HG02798 (cell line): ENCODE measurements around the gene LGR6.
A peak's percentile ranks its signal among the peaks of the same experiment; 100 is the strongest.

Experiments
- ATAC-seq: cut with Tn5 transposase; IDR thresholded peaks from one replicate; pipeline ENCODE4 v1.9.1; 2021; ENCODE audit warnings: mild to moderate bottlenecking; ENCODE audit not compliant: unreplicated experiment, poor library complexity

LGR6 gene

DNA sequence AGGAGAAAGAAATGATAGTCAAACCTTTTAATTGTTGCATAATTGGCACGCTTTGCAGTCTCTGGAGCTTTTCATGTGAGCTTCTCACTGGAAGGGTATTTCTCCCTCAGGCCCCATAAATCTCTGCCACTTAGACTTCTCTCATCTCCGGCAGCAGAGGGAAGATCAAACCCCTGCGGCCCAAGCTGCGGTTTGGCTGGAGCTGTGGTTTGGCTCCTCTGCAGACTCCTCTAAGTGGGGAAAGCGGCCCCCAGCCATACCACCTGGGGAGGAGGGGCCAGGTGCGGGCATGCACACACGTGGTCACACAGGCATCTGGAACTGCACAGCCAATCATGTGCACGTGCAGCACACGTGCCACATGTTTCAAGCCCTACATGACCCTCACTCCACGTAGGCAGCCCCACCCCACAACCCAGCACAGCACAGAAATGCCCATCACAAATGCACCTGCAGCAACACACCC, 89.8 kb downstream of the LGR6 start:
- no peak for ATAC-seq

DNA sequence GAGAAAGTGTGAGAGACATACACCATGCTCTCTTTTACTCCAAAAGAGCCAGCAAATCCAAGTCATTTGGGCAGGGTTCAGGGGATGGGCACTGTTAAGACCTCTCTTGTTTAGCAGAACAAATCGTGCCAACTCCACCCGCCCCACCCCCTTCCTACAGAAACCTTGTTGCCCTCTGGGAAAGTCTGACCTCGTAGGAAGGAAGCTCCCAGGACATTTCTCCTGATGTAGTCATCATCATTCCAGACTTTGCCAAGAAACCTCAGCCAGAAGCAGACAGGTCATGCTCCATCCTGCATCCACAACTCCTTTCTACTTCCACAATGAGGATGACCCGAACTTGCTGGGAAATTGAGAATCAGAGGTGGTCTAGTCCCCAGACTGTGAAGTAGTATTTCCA, 90.4 kb downstream of the LGR6 start:
- no peak for ATAC-seq

DNA sequence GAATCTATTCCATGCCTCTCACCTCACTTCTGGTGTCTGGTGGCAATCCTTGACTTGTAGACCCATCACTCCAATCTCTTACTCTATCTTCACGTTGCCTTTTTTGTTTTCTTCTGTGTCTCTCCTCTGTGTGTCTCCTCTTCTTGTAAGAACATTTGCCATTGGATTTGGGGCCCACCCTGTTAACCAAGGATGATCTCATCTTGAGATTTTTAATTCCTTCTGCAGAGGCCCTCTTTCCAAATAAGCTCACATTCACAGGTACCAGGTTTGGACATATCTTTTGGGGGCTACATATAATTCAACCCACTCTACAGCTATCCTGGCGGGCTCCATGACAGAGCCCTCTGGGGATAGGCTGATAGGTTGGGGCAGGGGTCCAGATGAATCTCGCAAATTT, 92.3 kb downstream of the LGR6 start:
- no peak for ATAC-seq

DNA sequence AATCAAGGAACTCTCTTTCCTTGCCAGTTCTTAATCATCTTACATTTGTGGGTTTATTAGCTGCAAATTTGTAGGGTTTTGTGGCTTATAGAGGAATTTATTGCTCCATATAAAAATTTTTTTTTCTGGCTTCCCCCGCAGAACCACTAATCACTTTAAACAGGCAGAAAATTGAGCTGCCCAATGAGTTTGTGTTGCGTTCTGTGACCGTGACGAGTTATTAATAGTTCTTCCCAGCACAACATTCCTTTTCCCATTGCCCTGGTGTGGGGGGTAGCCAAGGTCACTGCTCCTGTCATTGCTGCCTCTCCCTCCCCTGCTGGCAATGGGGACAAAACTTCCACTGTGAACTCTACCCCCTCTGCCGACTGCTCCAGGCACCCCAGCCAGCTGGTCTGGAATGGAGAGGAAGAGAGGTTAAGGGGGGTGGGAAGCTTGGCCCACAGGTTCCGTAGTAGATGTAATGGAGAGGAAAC, 93.1 kb downstream of the LGR6 start:
- no peak for ATAC-seq

DNA sequence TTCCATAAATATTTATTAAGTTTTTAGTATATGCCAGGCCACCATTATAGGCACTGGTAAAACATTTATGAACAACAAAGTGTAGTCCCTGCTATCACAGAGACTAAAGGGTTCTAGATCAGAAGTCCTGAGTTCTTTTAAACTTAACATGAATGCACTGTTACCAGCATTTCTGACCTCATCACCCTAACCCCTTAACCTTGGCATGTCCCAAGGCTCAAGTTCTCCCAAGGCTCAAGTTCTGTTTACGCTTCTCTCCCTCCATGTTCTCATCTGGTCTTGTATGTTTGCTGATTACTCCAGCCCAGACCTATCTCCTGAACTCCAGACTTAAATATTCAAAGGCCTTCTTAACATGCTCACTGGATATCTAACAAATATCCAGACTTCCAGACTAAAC, 93.6 kb downstream of the LGR6 start:
- ATAC-seq: no peak

DNA sequence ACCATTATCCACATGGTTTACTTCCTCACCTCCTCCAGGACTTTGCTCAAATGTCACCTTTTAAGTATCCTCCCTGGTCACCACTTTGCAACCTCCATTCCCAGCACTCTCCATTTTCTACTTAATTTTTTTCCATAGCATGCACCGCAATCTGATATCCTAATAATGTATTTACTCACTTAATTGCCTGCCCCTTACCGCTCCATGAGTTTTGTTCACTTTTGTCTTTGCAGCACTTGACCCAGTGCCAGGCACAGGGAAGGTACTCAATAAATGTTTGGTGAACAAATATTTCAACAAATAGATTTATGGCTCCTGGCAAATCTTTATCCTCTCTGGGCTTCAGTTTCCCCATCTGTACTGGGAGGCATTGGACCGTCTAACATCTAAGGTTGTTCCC, 94.6 kb downstream of the LGR6 start:
- no peak for ATAC-seq

DNA sequence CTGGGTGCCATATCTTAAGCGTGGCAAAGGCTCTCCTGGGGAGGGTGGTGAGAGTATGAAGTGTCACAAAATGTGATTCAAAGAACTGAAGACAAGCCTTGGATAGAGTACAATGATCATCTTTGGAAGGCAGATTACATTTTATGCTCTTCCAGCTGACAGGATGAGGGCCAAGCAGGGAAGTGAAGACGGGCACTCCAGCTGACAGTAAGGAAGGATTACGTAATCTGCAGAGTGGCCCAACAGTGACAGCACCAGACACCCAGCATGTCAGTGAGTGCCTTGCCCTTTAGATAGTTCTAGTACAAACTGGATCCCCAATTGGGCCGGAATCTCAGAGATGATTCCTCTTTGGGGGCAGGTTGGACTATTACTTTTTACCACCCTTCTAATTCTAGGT, 95.4 kb downstream of the LGR6 start:
- no peak for ATAC-seq

DNA sequence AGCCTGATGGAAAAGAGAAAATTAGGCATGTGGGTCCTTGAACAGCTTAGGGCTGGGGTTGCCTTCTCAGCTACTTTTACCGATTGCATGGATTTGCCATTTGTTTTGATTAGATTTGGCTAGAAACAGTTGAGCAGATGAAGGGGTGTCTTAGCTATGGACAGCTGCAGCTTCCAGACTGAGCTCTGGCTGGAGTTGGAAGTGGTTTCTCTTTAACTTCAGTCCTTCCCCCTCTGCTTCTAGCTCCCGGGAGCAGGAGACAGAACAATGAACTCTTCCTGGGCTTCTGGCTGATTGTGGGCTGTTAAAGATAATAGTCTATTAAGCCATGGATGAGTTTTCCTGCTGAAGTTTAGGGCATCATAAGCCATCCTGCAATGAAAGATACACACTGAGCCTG, 97.4 kb downstream of the LGR6 start:
- no peak for ATAC-seq

DNA sequence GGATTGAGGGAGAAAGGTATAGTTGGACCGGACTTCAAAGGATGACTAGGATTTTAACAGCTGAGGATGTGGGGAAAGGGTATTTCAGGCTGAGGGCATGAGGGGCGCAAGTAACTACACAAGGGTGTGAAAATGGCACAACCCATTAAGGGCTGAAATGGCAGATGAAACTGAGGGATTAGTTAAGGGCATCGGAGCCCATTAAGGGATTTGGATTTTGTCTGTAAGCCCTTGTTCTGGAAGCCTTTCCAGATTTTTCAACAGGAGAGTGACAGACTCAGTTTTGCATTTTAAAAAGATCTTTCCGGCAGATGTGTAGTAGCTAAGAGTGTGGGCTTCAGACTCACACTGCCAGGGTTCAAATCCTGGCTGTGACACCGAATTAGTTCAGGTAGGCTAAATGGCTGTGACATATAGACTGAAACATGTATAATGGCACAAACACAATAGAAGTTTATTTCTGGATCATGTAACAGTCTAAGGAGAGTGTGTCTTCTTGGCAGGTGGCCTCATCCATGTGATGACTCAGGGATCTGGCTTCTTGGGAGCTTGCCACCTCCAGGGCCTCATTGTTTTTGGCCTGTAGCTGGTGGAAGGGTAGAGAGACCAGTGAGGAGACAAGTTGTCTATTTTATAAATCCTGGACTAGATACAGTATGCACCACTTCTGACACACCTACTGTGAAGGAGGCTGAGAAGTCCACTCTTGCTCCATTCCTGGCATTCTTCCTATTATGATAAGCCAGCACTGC, 98.5 kb downstream of the LGR6 start:
- no peak for ATAC-seq

DNA sequence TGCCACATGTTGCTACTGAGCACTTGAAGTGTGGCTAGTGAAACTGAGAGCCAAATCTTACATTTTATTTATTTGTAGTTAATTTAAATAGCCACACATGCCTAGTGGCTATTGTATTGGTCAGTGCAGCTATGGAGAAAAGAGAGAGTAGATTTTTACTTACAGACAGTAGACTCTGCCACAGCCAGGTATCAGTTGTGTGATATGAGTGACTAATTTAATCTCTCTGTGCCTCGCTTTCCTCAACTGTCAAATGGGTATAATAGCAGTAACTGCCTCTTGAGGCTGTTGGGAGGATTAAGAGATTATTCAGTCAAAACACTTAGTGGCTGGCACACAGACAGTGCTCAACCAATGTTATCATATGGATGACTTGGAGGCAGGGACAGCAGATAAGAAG, 99.2 kb downstream of the LGR6 start:
- ATAC-seq: no peak

DNA sequence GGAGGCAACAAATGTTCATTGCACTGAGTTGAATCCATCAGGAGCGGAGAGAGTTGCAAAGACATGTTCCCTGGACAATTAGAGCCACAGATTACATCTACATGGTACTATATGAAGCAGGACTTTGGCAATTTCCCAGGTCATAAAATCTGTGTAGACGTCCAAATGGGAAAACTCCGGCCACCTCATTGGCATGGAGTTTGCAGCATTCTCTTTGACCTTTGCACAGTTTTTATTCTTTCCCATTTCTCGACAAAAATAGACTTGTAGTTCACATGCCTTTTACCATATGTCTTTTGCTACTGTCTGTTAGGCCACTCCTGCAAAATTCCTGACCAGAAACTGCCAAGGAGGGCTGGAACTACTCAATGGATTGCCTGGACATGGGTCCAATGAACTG, 100.0 kb downstream of the LGR6 start:
- no peak for ATAC-seq

DNA sequence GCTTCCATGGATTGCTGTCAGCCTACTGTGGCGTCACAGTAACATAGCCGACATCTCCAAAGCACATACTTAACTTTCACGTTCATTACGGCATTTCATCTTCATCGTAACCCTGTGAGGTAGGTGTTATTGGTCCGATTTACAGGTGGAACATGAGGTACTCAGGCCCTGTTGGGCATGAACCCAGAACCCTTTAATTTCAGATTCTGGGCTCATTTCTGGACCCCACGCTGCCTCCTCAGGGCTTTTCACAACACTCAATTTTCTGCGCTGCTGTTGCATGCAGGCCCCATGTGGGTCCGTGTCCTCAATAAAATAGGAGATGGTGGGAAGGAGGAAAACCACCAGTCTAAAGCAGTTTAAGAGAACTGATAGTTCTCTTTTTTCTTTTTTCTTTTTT, 108.6 kb downstream of the LGR6 start:
- no peak for ATAC-seq

DNA sequence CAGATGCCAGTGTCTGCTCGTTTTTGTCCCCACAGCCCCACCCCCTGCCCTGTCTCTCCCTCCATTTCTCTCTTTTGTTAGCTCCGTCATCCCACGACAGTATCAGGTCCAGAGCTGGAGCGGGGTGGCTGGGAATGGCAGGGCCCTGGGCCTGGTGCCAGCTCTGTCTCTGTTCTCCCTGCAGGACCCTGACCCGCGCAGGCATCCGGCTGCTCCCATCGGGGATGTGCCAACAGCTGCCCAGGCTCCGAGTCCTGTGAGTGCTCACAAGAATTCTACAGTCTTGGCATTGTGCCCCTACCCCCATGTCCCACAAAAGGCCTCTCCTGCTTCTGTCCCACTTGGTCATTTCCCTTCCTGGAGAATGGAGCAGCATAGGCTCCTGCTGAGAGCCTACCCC, 110.8 kb downstream of the LGR6 start:
- ATAC-seq: no peak

DNA sequence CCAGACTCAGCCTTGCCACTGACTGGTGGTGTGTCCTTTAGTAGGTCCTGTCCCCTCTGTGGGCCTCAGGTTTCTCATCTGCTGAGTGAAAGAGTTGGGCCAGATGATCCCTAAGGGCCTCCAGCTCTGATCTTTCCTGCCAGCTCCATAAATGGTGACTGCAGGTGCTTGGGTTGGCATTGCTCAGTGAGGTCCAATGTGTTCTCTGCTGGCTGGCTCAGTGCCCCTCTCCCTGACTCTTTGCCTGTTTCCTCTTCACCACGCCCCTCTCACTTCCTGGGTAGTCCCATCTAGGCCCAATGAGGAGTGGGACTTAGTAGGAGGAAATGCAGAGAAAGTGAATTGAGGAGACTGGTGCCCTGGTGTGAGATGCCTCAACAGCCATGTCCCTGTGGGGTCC, 111.6 kb downstream of the LGR6 start:
- ATAC-seq: no peak

DNA sequence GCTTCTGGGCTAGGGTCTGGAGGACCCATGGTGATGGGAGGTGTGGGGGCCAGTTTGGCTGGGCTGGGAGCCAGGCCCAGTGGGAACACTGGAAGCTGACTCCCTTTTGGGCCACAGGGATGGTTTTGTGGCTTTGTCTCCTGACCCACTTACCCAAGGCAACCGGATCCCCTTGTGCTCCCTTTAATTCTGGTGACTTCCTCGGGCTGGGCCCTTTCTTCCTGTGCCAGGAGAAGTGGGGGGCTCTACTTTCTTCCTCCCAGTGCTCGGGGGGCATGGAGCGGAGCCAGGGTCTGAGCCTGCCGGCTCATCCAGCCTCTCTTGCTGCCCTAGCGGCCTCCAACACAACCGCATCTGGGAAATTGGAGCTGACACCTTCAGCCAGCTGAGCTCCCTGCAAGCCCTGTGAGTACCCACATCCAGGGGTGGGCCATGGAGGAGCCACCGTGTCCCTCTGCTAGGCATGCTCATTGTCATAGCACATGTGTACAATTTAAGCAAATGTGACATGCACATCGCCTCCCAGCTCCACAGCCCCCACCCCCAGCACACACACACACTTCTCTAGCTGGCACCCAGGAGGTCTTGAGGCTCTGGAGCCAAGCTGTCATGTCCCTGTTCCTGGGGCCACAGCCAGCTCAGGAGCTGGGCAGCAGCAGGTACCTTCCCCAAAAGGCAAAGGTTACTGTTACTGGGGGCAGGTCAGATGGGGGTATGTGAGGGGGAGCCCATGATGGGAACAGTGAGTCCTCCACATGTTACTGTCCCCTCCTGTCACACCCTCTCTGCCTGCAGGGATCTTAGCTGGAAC, 113.1 kb downstream of the LGR6 start:
- no peak for ATAC-seq

DNA sequence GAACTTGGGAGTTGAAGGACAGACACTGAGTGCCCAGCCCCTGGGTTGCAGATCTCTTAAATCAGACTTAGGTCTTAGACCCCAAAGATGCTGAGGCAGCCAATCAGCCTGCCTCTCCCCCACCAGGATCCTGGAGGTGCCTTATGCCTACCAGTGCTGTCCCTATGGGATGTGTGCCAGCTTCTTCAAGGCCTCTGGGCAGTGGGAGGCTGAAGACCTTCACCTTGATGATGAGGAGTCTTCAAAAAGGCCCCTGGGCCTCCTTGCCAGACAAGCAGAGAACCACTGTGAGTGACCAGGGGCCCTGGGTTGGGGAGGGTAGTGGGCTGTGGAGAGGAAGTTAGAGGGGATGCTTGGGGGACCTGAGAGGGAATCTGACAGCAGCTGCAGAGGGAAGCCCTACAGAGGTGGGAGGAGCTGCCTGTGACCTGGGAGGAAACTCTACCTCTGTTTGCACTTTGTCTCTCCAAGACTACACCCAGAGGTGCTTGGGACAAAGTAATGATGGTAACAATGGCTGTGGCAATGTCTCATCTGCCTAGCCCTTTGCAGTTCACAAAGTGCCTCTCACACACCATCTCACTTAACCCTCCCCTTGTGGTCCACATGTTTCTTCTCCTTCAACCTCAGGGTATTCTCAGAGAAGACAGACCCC, 116.6 kb downstream of the LGR6 start:
- ATAC-seq: no peak

DNA sequence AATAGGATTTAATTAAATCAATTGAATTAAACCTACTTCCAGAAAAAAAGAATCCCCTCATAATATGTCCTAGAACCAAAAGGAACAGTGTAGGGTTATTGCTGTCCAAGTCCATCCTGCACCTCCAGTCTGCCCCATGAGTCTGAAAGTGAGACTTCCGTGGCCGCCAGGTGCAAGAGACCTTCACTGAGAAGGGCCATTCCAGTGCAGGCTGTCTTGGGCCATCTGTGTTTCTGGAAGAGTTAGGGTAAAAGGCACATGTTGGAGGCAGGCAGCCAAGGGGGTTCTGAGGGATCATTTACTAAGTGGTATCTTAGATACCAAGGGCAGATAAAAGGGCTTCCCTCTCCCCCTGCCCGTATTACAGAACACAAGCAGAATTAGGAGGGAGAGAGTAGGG, 117.1 kb downstream of the LGR6 start:
- no peak for ATAC-seq

DNA sequence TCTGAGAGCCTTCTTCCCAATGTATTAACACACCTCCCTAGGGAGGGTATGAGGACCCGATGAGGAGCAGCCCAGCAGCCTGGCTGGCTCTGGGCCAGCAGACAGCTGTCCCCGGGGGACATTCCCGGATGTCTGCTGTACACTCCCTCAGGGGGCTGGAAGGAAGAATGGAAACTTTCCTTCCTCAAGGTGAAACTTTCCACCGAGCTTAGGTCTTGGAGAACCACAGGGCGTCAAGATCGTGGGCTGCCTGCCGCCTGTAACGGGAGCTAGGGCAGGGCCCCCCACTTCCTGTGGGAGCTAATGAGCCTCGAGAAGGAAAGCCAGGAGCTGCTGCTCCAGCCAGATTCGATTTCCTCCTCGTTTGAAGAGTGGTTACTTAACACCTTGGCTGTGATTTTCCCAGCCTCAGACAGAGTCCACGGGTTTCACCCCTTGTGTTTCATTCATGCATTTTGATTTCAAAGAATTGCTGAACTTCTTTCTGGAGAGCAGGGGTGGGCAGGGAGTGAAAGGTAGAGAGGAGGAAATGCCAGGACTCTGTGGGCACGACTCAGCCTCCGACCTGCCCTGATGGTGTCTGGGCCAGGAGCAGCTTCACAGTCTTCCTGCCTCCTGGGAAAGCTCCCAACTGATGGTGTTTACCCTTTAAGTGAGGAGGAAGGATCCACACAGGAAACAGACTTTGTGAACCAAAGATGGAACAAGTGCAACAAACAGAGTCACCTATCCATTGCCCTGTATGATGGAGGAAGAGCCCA, 118.5 kb downstream of the LGR6 start:
- no peak for ATAC-seq

DNA sequence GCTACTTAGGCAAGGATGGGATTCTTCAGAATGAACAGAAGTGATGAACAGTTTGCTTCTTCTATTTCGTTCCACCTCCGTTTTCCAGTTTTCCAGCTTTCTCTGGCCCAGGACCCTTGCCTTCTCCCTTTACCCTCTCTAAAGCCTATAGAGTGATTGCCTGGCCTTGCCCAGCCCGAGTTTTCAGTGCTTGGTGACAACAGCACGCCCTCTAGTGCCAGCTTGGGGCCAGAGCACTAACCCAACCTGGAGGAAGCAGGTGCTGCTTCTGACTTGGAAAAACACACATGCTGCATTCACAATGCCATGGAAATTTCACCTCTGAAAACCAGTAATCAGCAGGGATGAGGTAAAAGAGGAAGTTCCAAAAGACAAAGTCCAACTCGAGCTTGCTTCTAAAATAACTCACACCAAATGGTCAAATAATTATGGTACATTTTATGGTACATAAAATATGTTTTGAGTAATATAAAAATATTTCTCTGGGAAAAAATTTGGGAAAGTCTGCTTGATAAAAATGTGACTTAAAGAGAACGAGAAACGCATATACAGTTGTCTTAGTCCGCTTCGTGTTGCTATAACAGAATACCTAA, 122.1 kb downstream of the LGR6 start:
- peak; percentile 78 for ATAC-seq

DNA sequence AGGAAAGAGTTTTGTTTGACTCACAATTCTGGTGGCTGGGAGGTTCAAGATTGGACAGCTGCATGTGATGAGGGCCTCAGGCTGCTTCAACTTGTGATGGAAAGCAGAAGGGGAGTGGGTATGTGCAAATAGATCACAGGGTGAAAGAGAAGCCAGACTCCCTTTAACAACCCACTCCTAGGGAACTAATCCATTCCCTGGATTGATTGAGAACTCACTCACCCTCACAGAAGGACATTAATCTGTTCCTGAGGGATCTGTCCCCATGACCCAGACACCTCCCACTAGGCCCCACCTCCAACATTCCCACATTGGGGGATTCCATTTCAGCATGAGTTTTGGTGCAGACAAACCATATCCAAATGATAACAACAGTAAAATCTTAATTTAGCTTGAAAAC, 122.6 kb downstream of the LGR6 start:
- ATAC-seq: no peak
